ENCODE results near the gene CASP3. TPM values are rescaled to one million over a fixed set of nuclear protein-coding genes. Genes with fewer than 3 reads are reported as not detected.

The CASP3 gene
- total and polyA plus RNA-seq, 2 donors (not counting 1 experiment from before 2014, with no cell fraction given), result 7.9 to 15.8 TPM

GRCh38 chr4:184666670-184667069 lies 17.4 kb upstream of the CASP3 start:
- Histone ChIP-seq H3K4me3 (ENCODE audit: control extremely low read depth in 1 of 5, extremely low read depth in 1 of 5, insufficient read depth in 1 of 5, low read depth in 2 of 5, low read length in 4 of 5) (no peak overlapping the region), H3K9me3 (ENCODE audit: control extremely low read depth in 1 of 3, control insufficient read depth in 2 of 3, insufficient read depth in 1 of 3, low read length in 2 of 3) (no peaks in the 10 kb centered on the region), H3K27me3 (replicated peaks in 1 of 4; ENCODE audit: control extremely low read depth in 1 of 4, control insufficient read depth in 3 of 4, insufficient read depth in 4 of 4, low read length in 3 of 4) (no peaks in the 10 kb centered on the region), H3K79me2 (ENCODE audit: control insufficient read depth, insufficient read depth, low read length) (no peaks in the 10 kb centered on the region), H3K9ac (ENCODE audit: low read length) (no peak overlapping the region), H3K4me2 (replicated peaks; ENCODE audit: low read depth, low read length, poor library complexity, severe bottlenecking) (no peak overlapping the region), H3K4me1 (ENCODE audit: control insufficient read depth in 2 of 2, insufficient read depth in 2 of 2, low read length in 2 of 2) (peaks cover 4 to 7% of the 10 kb centered on the region in 2 donors), H4K20me1 (ENCODE audit: control insufficient read depth, insufficient read depth, low read length, poor library complexity, severe bottlenecking) (no peaks in the 10 kb centered on the region), H2AFZ (ENCODE audit: insufficient read depth, low read depth, low read length, poor library complexity, severe bottlenecking) (no peak overlapping the region), H3K27ac (ENCODE audit: low read length in 2 of 2) (no peak overlapping the region), H3K36me3 (replicated peaks in 1 of 2; ENCODE audit: control extremely low read depth in 1 of 2, control insufficient read depth in 1 of 2, extremely low read depth in 1 of 2, insufficient read depth in 2 of 2, low read length in 1 of 2) (peaks cover 0 to 11% of the 10 kb centered on the region in 2 experiments)
- Mint-ChIP-seq H3K4me3 (no peak overlapping the region), H3K4me1 (peaks cover 16% of the 10 kb centered on the region), H3K9me3 (ENCODE audit: insufficient read depth) (no peaks in the 10 kb centered on the region), H3K27ac (no peak overlapping the region), H3K27me3 (no peaks in the 10 kb centered on the region)
- TF ChIP-seq, protein P1, sequence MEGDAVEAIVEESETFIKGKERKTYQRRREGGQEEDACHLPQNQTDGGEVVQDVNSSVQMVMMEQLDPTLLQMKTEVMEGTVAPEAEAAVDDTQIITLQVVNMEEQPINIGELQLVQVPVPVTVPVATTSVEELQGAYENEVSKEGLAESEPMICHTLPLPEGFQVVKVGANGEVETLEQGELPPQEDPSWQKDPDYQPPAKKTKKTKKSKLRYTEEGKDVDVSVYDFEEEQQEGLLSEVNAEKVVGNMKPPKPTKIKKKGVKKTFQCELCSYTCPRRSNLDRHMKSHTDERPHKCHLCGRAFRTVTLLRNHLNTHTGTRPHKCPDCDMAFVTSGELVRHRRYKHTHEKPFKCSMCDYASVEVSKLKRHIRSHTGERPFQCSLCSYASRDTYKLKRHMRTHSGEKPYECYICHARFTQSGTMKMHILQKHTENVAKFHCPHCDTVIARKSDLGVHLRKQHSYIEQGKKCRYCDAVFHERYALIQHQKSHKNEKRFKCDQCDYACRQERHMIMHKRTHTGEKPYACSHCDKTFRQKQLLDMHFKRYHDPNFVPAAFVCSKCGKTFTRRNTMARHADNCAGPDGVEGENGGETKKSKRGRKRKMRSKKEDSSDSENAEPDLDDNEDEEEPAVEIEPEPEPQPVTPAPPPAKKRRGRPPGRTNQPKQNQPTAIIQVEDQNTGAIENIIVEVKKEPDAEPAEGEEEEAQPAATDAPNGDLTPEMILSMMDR (IDR thresholded peaks at IDR 0.05), result no peak
- TF ChIP-seq EZH2 (IDR thresholded peaks at IDR 0.05; ENCODE audit: borderline replicate concordance, insufficient read depth, low read depth, low read length, poor library complexity, severe bottlenecking), result no peak
- 100% methylated on average over 6 of the region's 6 CpGs for WGBS (ENCODE audit: insufficient coverage)
- intact Hi-C loops (cut with micrococcal nuclease), result no loop called here
- DNase-seq (no peak), ATAC-seq (ENCODE audit: low read depth) (no peak)
- ChIA-PET POLR2A (no interaction called here), CTCF (no interaction called here)

- no peaks in the 10 kb centered on the region for H3K79me2 ChIP-seq (ENCODE audit: control insufficient read depth, insufficient read depth, low read length)
- no peaks in the 10 kb centered on the region for H3K9me3 ChIP-seq (ENCODE audit: control extremely low read depth in 1 of 3, control insufficient read depth in 2 of 3, insufficient read depth in 1 of 3, low read length in 2 of 3)
- ChIA-PET POLR2A (no interaction called here), CTCF (no interaction called here)
- H4K20me1 ChIP-seq (ENCODE audit: control insufficient read depth, insufficient read depth, low read length, poor library complexity, severe bottlenecking), result no peaks in the 10 kb centered on the region
- Mint-ChIP-seq H3K4me3 (no peak overlapping the region), H3K4me1 (peaks cover 15% of the 10 kb centered on the region), H3K9me3 (ENCODE audit: insufficient read depth) (no peaks in the 10 kb centered on the region), H3K27ac (no peak overlapping the region), H3K27me3 (no peaks in the 10 kb centered on the region)
- DNase-seq, result no peak
- no peak overlapping the region for H3K4me2 ChIP-seq (replicated peaks; ENCODE audit: low read depth, low read length, poor library complexity, severe bottlenecking)
- intact Hi-C loops (cut with micrococcal nuclease), result no loop called here
- no peak overlapping the region for H3K4me3 ChIP-seq (ENCODE audit: control extremely low read depth in 1 of 5, extremely low read depth in 1 of 5, insufficient read depth in 1 of 5, low read depth in 2 of 5, low read length in 4 of 5)
- no peak overlapping the region for H2AFZ ChIP-seq (ENCODE audit: insufficient read depth, low read depth, low read length, poor library complexity, severe bottlenecking)
- no peaks in the 10 kb centered on the region for H3K27me3 ChIP-seq (replicated peaks in 1 of 4; ENCODE audit: control extremely low read depth in 1 of 4, control insufficient read depth in 3 of 4, insufficient read depth in 4 of 4, low read length in 3 of 4)
- peaks cover 4 to 7% of the 10 kb centered on the region in 2 donors for H3K4me1 ChIP-seq (ENCODE audit: control insufficient read depth in 2 of 2, insufficient read depth in 2 of 2, low read length in 2 of 2)
- no peak overlapping the region for H3K27ac ChIP-seq (ENCODE audit: low read length in 2 of 2)
- TF ChIP-seq, protein P1 (IDR thresholded peaks at IDR 0.05), result no peak
- TF ChIP-seq EZH2 (IDR thresholded peaks at IDR 0.05; ENCODE audit: borderline replicate concordance, insufficient read depth, low read depth, low read length, poor library complexity, severe bottlenecking), result no peak
- no peak overlapping the region for H3K9ac ChIP-seq (ENCODE audit: low read length)
- 100% methylated on average over 1 of the region's 6 CpGs for WGBS (ENCODE audit: insufficient coverage)
- ATAC-seq (ENCODE audit: low read depth), result no peak
- H3K36me3 ChIP-seq (replicated peaks in 1 of 2; ENCODE audit: control extremely low read depth in 1 of 2, control insufficient read depth in 1 of 2, extremely low read depth in 1 of 2, insufficient read depth in 2 of 2, low read length in 1 of 2), result peaks cover 4 to 11% of the 10 kb centered on the region in 2 experiments
These were observed 15.4 kb upstream of the CASP3 start for GRCh38 chr4:184664445-184665210.

Data from B cell (primary cell).